ENCODE data around the gene LRRN2.

LRRN2 gene

DNA sequence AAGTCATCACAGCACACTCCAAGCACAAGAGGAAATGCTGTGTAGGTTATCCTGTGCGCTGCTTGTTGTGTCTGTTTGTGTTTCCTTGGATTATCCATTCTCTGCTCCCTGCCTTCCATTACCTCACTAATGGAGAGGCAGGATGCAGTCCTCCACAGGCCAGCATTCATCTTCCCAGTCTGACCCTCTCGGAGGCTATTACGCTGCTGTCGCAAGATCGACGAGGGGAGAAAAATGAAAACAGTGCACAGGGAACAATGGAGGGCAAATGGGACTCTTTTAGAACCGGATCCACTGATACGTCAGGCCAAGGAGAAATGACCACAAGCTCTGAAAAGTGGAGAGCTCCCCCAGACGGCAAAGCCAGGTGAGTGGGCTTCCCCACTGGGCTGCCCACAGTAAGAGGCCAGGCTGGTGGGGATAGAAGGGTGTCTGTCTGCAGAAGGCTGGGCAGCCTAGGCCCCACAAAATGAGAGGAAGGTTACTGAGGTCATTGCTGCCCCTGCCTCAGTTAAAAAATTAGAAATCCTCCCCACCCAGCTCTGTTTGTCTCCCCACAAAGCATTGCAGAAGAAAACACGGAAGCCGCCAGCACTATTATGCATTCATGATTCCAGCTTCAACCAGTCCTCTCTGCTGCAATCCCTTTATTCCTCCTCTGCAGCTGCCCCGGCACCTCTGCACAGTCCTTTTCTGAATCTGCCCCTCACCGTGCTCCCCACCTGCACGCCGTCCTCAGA is 21.7 kb downstream of the LRRN2 start:
- TF ChIP-seq TAF1 (IDR thresholded peaks at IDR 0.05; ENCODE audit: borderline replicate concordance, insufficient read depth, low read length), result no peak
- no peak for TF ChIP-seq POLR2AphosphoS5 (IDR thresholded peaks at IDR 0.05; ENCODE audit: low read depth, low read length)
- no peak for TF ChIP-seq FOXP2 (optimal IDR thresholded peaks at IDR 0.05; ENCODE audit: borderline replicate concordance, extremely low read depth, extremely low read length, insufficient read depth)
- TF ChIP-seq SIN3A (IDR thresholded peaks at IDR 0.05; ENCODE audit: borderline replicate concordance, insufficient read depth, low read length), result no peak

GRCh38 chr1:204662530-204662929 is 23.0 kb downstream of the LRRN2 start:
- TF ChIP-seq TAF1 (IDR thresholded peaks at IDR 0.05; ENCODE audit: borderline replicate concordance, insufficient read depth, low read length) (no peak), POLR2AphosphoS5 (IDR thresholded peaks at IDR 0.05; ENCODE audit: low read depth, low read length) (no peak), SIN3A (IDR thresholded peaks at IDR 0.05; ENCODE audit: borderline replicate concordance, insufficient read depth, low read length) (no peak), FOXP2 (optimal IDR thresholded peaks at IDR 0.05; ENCODE audit: borderline replicate concordance, extremely low read depth, extremely low read length, insufficient read depth) (no peak), REST (IDR thresholded peaks at IDR 0.05; ENCODE audit: insufficient read depth in 1 of 2, low read depth in 2 of 2, low read length in 2 of 2) (no peak)

- TF ChIP-seq TAF1 (IDR thresholded peaks at IDR 0.05; ENCODE audit: borderline replicate concordance, insufficient read depth, low read length) (no peak), SIN3A (IDR thresholded peaks at IDR 0.05; ENCODE audit: borderline replicate concordance, insufficient read depth, low read length) (no peak), FOXP2 (optimal IDR thresholded peaks at IDR 0.05; ENCODE audit: borderline replicate concordance, extremely low read depth, extremely low read length, insufficient read depth) (no peak), POLR2AphosphoS5 (IDR thresholded peaks at IDR 0.05; ENCODE audit: low read depth, low read length) (no peak), REST (IDR thresholded peaks at IDR 0.05; ENCODE audit: insufficient read depth in 1 of 2, low read depth in 2 of 2, low read length in 2 of 2) (no peak)
These were observed 25.0 kb downstream of the LRRN2 start for GRCh38 chr1:204660509-204660908.

DNA sequence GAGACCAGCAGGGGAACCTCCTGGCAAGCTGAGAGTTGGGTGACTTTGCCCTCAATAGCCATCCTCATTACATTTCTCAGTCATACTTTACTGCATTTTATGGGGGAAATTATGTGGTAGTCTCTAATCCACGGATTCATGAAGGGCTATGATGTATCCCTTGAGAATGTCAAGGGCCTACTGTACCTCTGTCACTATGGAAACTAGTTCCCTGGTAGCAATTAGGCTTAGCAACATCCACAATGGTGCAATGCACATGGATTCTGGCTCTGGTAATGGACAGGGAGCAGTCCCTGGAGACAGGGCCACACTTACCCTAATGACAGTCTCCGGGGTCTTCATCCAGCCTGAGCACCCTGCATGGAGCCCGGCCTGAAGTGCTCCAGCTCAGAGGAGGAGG is 26.5 kb downstream of the LRRN2 start:
- no peak for TF ChIP-seq POLR2AphosphoS5 (IDR thresholded peaks at IDR 0.05; ENCODE audit: low read depth, low read length)
- no peak for TF ChIP-seq SIN3A (IDR thresholded peaks at IDR 0.05; ENCODE audit: borderline replicate concordance, insufficient read depth, low read length)
- no peak for TF ChIP-seq REST (IDR thresholded peaks at IDR 0.05; ENCODE audit: insufficient read depth in 1 of 2, low read depth in 2 of 2, low read length in 2 of 2)
- TF ChIP-seq TAF1 (IDR thresholded peaks at IDR 0.05; ENCODE audit: borderline replicate concordance, insufficient read depth, low read length), result no peak
- no peak for TF ChIP-seq FOXP2 (optimal IDR thresholded peaks at IDR 0.05; ENCODE audit: borderline replicate concordance, extremely low read depth, extremely low read length, insufficient read depth)

- TF ChIP-seq TAF1 (IDR thresholded peaks at IDR 0.05; ENCODE audit: borderline replicate concordance, insufficient read depth, low read length) (no peak), POLR2AphosphoS5 (IDR thresholded peaks at IDR 0.05; ENCODE audit: low read depth, low read length) (no peak), SIN3A (IDR thresholded peaks at IDR 0.05; ENCODE audit: borderline replicate concordance, insufficient read depth, low read length) (no peak), FOXP2 (optimal IDR thresholded peaks at IDR 0.05; ENCODE audit: borderline replicate concordance, extremely low read depth, extremely low read length, insufficient read depth) (no peak), REST (IDR thresholded peaks at IDR 0.05; ENCODE audit: insufficient read depth in 1 of 2, low read depth in 2 of 2, low read length in 2 of 2) (no peak)
These were observed 27.2 kb downstream of the LRRN2 start for GRCh38 chr1:204658295-204658694.

All from PFSK-1 (cell line).